ENCODE measurements around the gene SYTL3. TPM values are rescaled to one million over a fixed set of nuclear protein-coding genes. Genes with fewer than 3 reads are reported as not detected.

Gene SYTL3
- polyA plus RNA-seq, 1 donor (not counting 4 experiments of a cell fraction or from before 2014, with no cell fraction given): 1.4 TPM

- Histone ChIP-seq H3K4me1 (ENCODE audit: control insufficient read depth, extremely low read depth, insufficient read depth, low read length) (peaks cover 40% of the 10 kb centered on the region), H3K36me3 (ENCODE audit: control insufficient read depth in 2 of 2, extremely low read depth in 1 of 2, insufficient read depth in 2 of 2, low read length in 2 of 2) (no peaks in the 10 kb centered on the region), H3K9me3 (ENCODE audit: control insufficient read depth, low read depth, low read length) (no peaks in the 10 kb centered on the region), H3K4me2 (ENCODE audit: control insufficient read depth, extremely low read depth, insufficient read depth, low read depth, low read length) (peak overlapping the region; percentile 65), H3K27me3 (ENCODE audit: control insufficient read depth, extremely low read depth, insufficient read depth, low read length) (no peaks in the 10 kb centered on the region), H3K4me3 (ENCODE audit: control insufficient read depth in 2 of 3, extremely low read depth in 1 of 3, insufficient read depth in 2 of 3, low read depth in 1 of 3, low read length in 3 of 3) (peak overlapping the region in 2 of 3 experiments; percentile 18 to 21), H2AFZ (ENCODE audit: control insufficient read depth, low read length) (no peak overlapping the region), H3K9ac (ENCODE audit: control insufficient read depth, extremely low read depth, insufficient read depth, low read length) (peak overlapping the region; percentile 39), H3K9me1 (ENCODE audit: control insufficient read depth, extremely low read depth, insufficient read depth, low read length) (no peaks in the 10 kb centered on the region), H3K79me2 (ENCODE audit: control insufficient read depth, insufficient read depth, low read length) (no peaks in the 10 kb centered on the region), H3K27ac (ENCODE audit: control insufficient read depth, insufficient read depth, low read length) (peak overlapping the region; percentile 60), H4K20me1 (ENCODE audit: control insufficient read depth, extremely low read depth, insufficient read depth, low read length) (no peaks in the 10 kb centered on the region)
- FAIRE-seq (peak; percentile 58), DNase-seq (ENCODE audit: low read depth, low spot score) (peak; percentile 62)
- TF ChIP-seq CTCF (optimal IDR thresholded peaks at IDR 0.05 in 1 of 3, IDR thresholded peaks at IDR 0.05 in 1 of 3, conservative IDR thresholded peaks at IDR 0.05 in 1 of 3; ENCODE audit: extremely low read depth in 1 of 3, insufficient read depth in 2 of 3, low read length in 3 of 3): no peak
- TF ChIP-seq EZH2 (IDR thresholded peaks at IDR 0.05; ENCODE audit: low read length): no peak
- dilution Hi-C loops (cut with MboI; ENCODE audit: extremely low pct_ligation_motif_present, low sequenced_read_pairs): no loop called here
Observed at GRCh38 chr6:158707120-158707820, 57.4 kb downstream of the SYTL3 start.

- H2AFZ ChIP-seq (ENCODE audit: control insufficient read depth, low read length): peak overlapping the region; percentile 66
- dilution Hi-C loops (cut with MboI; ENCODE audit: extremely low pct_ligation_motif_present, low sequenced_read_pairs): no loop called here
- H3K36me3 ChIP-seq (ENCODE audit: control insufficient read depth in 2 of 2, extremely low read depth in 1 of 2, insufficient read depth in 2 of 2, low read length in 2 of 2): no peaks in the 10 kb centered on the region
- H3K27me3 ChIP-seq (ENCODE audit: control insufficient read depth, extremely low read depth, insufficient read depth, low read length): no peaks in the 10 kb centered on the region
- H3K27ac ChIP-seq (ENCODE audit: control insufficient read depth, insufficient read depth, low read length): peak overlapping the region; percentile 60
- peaks cover 40% of the 10 kb centered on the region for H3K4me1 ChIP-seq (ENCODE audit: control insufficient read depth, extremely low read depth, insufficient read depth, low read length)
- peak overlapping the region; percentile 39 for H3K9ac ChIP-seq (ENCODE audit: control insufficient read depth, extremely low read depth, insufficient read depth, low read length)
- no peaks in the 10 kb centered on the region for H4K20me1 ChIP-seq (ENCODE audit: control insufficient read depth, extremely low read depth, insufficient read depth, low read length)
- H3K79me2 ChIP-seq (ENCODE audit: control insufficient read depth, insufficient read depth, low read length): no peaks in the 10 kb centered on the region
- peak overlapping the region; percentile 65 for H3K4me2 ChIP-seq (ENCODE audit: control insufficient read depth, extremely low read depth, insufficient read depth, low read depth, low read length)
- H3K4me3 ChIP-seq (ENCODE audit: control insufficient read depth in 2 of 3, extremely low read depth in 1 of 3, insufficient read depth in 2 of 3, low read depth in 1 of 3, low read length in 3 of 3): peak overlapping the region in 2 of 3 experiments; percentile 18 to 21
- TF ChIP-seq CTCF (optimal IDR thresholded peaks at IDR 0.05 in 1 of 3, IDR thresholded peaks at IDR 0.05 in 1 of 3, conservative IDR thresholded peaks at IDR 0.05 in 1 of 3; ENCODE audit: extremely low read depth in 1 of 3, insufficient read depth in 2 of 3, low read length in 3 of 3) (peak in 1 of 3 experiments; percentile 38), EZH2 (IDR thresholded peaks at IDR 0.05; ENCODE audit: low read length) (no peak)
- FAIRE-seq: peak; percentile 76
- no peaks in the 10 kb centered on the region for H3K9me3 ChIP-seq (ENCODE audit: control insufficient read depth, low read depth, low read length)
- no peaks in the 10 kb centered on the region for H3K9me1 ChIP-seq (ENCODE audit: control insufficient read depth, extremely low read depth, insufficient read depth, low read length)
- no peak for DNase-seq (ENCODE audit: low read depth, low spot score)
Observed at GRCh38 chr6:158707821-158708195, 58.0 kb downstream of the SYTL3 start.

Measured in keratinocyte (primary cell).